Left lung (tissue), 10 donors: ENCODE measurements around the gene COMMD6. TPM values are rescaled to one million over a fixed set of nuclear protein-coding genes. Genes with fewer than 3 reads are reported as not detected.

ENCODE experiments used
- ATAC-seq: fragments of 200-7000 bp; cut with Tn5 transposase; one replicate; pipeline ENCODE4 v1.9.1; 2020; ENCODE audit warnings: moderate library complexity
- DNase-seq, 4 donors: peaks; one replicate each; pipeline ENCODE4 v3.0.0-alpha.2; 2013 to 2020
- H3K27ac ChIP-seq, 2 donors: fragments of 200-600 bp; sonication (generic) in 1 of 2; one replicate each; pipeline versions ENCODE4 v1.5.0 to v1.8.0; 2020 to 2021
- H3K27me3 ChIP-seq, 2 donors: fragments of 200-600 bp; sonication (generic) in 1 of 2; one replicate each; pipeline versions ENCODE4 v1.5.0 to v1.8.0; 2020 to 2021
- H3K36me3 ChIP-seq, 2 donors: fragments of 200-600 bp; sonication (generic) in 1 of 2; one replicate each; pipeline versions ENCODE4 v1.5.0 to v1.8.0; 2020 to 2021
- H3K4me1 ChIP-seq, 2 donors: fragments of 200-600 bp; one replicate each; pipeline ENCODE4 v1.8.0; 2021
- H3K4me3 ChIP-seq, 2 donors: fragments of 200-600 bp; sonication (generic) in 1 of 2; one replicate each; pipeline versions ENCODE4 v1.5.0 to v1.8.0; 2020 to 2021; ENCODE audit warnings: mild to moderate bottlenecking in 1 of 2
- H3K9me3 ChIP-seq, 2 donors: fragments of 200-600 bp; sonication (generic) in 1 of 2; one replicate each; pipeline versions ENCODE4 v1.5.0 to v1.8.0; 2020 to 2021
- CTCF ChIP-seq, 2 donors: fragments of 200-600 bp; sonication (generic) in 1 of 2; IDR thresholded peaks; one replicate each; pipeline versions ENCODE4 v1.5.0 to v1.8.0; 2021; ENCODE audit warnings: antibody characterized with exemption in 2 of 2
- intact Hi-C, 2 donors: fragments of 100-400 bp; cut with DNase I; formaldehyde crosslinking; loops; one replicate each; pipeline versions ENCODE4 v1.11.2 to v1.14.2; 2022
- polyA plus RNA-seq, 6 donors: library from polyadenylated mRNA; unstranded; fragments of 120-200 nt; gene quantifications; one replicate each; pipeline ENCODE4 v1.2.1, GENCODE V29; 2013; ENCODE audit not compliant: insufficient read length in 6 of 6
- total RNA-seq, 2 donors: library from RNA; stranded (reverse); fragmentation: NEBNext Ultra II Directional; extraction: Animal tissue kit (Norgen Biotek cat#: 25700); gene quantifications; one replicate each; pipeline ENCODE4 v1.2.1, GENCODE V29; 2021
- donor health status: DM: no; HTN: yes; CAD: no.
- donor health status: DM: no; HTN: no; CAD: no.

COMMD6 gene
- total and polyA plus RNA-seq, 8 donors, result 118 to 287 (median 266) TPM

- no peaks in the 10 kb centered on the region for H3K36me3 ChIP-seq
- no peak for TF ChIP-seq CTCF (IDR thresholded peaks at IDR 0.05)
- H3K27me3 ChIP-seq, result peaks cover 0 to 17% of the 10 kb centered on the region in 2 donors
- peaks cover 7 to 8% of the 10 kb centered on the region in 2 donors for H3K4me1 ChIP-seq
- no peak overlapping the region for H3K4me3 ChIP-seq
- DNase-seq (no peak), ATAC-seq (no peak)
- intact Hi-C loops, result loop anchor here in 1 of 2 donors (10.0 kb wide), 1 partner anchor 112 kb away; no protein-coding TSS in a partner anchor
- H3K27ac ChIP-seq, result no peak overlapping the region
- no peaks in the 10 kb centered on the region for H3K9me3 ChIP-seq
Observed at GRCh38 chr13:75486146-75487062, 51.2 kb downstream of the COMMD6 start.

DNA sequence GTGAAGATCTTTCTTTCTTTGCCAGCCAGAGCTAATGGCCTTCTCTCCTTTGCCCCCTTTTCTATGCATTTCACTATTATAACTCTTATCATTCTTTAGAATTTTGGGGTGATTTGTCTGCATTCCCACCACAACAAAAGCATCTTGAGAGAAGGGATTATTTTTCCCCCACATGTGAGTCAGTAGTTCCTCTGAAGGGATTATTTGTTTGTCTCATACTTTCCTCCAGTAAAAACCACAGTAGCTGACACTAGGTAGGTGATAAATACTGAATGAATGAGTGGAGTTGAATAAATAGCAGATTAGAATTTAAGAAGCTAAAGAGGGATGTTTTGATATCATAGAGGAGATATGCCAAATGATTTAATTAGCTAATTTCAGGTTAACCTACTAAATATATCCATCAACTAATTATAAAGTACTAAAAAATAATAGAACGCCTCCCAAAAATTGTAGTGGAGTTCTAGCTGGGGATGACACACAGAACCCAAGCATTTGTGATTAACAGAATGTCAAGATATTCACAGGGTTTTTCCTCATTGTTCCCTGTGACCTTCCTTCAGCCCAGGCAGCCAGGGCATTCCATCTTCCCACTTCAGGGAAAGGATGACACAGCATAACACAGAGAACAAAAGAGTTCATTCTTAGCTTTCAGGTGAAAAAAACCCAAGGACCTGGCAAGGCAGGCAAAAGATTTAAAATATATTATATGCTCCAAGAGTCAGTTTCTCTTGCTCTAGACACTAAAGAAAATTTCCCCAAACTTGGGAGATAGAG is 52.2 kb downstream of the COMMD6 start:
- no peak for DNase-seq
- ATAC-seq, result no peak
- Histone ChIP-seq H3K9me3 (no peaks in the 10 kb centered on the region), H3K27ac (no peak overlapping the region), H3K4me1 (peaks cover 8 to 14% of the 10 kb centered on the region in 2 donors), H3K4me3 (no peak overlapping the region), H3K27me3 (peaks cover 0 to 26% of the 10 kb centered on the region in 2 donors), H3K36me3 (no peaks in the 10 kb centered on the region)
- no peak for TF ChIP-seq CTCF (IDR thresholded peaks at IDR 0.05)
- intact Hi-C loops, result loop anchor here in 1 of 2 donors (10.0 kb wide), 1 partner anchor 111 kb away; no protein-coding TSS in a partner anchor

DNA sequence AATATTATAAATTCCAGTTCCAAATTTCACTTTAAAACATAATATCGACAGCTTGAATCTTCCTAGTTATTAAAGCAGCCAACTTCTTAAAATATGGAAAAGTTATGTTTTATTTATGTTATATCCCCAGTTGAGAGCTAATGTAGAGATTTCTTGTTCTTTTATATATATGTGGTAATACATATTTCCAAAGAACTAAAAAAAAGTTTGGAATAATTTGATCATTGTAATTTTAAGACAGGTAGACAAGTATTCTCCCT is 54.9 kb downstream of the COMMD6 start:
- H3K4me3 ChIP-seq, result peak overlapping the region; percentile 75 to 90
- peaks cover 0 to 45% of the 10 kb centered on the region in 2 donors for H3K27me3 ChIP-seq
- H3K9me3 ChIP-seq, result no peaks in the 10 kb centered on the region
- ATAC-seq (no peak), DNase-seq (no peak)
- H3K4me1 ChIP-seq, result peaks cover 3 to 19% of the 10 kb centered on the region in 2 donors
- TF ChIP-seq CTCF (IDR thresholded peaks at IDR 0.05), result no peak
- H3K27ac ChIP-seq, result peak overlapping the region; percentile 74 to 82
- intact Hi-C loops, result loop anchor here in 1 of 2 donors (10.0 kb wide), 1 partner anchor 108 kb away; no protein-coding TSS in a partner anchor
- no peaks in the 10 kb centered on the region for H3K36me3 ChIP-seq

- H3K9me3 ChIP-seq, result no peaks in the 10 kb centered on the region
- peaks cover 3 to 19% of the 10 kb centered on the region in 2 donors for H3K4me1 ChIP-seq
- DNase-seq, result peak; percentile 88 to 95 (median 90)
- intact Hi-C loops, result loop anchor here in 1 of 2 donors (10.0 kb wide), 1 partner anchor 107 kb away; no protein-coding TSS in a partner anchor
- peak; percentile 91 for ATAC-seq
- no peaks in the 10 kb centered on the region for H3K36me3 ChIP-seq
- peak within 1 kb of the TSS; percentile 74 to 82 for H3K27ac ChIP-seq
- peak; percentile 64 to 78 for TF ChIP-seq CTCF (IDR thresholded peaks at IDR 0.05)
- peaks cover 0 to 45% of the 10 kb centered on the region in 2 donors for H3K27me3 ChIP-seq
- peak within 1 kb of the TSS; percentile 75 to 90 for H3K4me3 ChIP-seq
Observed at GRCh38 chr13:75482070-75482819, 55.4 kb downstream of the COMMD6 start, which contains the start of gene TBC1D4. Gene TBC1D4 (minus strand): TSS chr13:75482169. CDS start chr13:75481767, 402 bp downstream.
